Testis (tissue), 2 donors: ENCODE results near the gene ZNF850.

Source experiments
- POLR2A ChIP-seq: fragments of 450-650 bp; IDR thresholded peaks from one replicate; pipeline ENCODE4 v1.6.1; 2017; ENCODE audit warnings: antibody characterized with exemption, mild to moderate bottlenecking, moderate library complexity
- TF ChIP-seq, protein P1 (sequence below), 3 experiments: fragments of 450-650 bp in 2 of 3; fragments of 200-600 bp in 1 of 3; sonication (generic) in 1 of 3; IDR thresholded peaks; one replicate each; pipeline ENCODE4 v1.5.1; 2016 to 2019; ENCODE audit warnings: antibody characterized with exemption in 3 of 3, mild to moderate bottlenecking in 2 of 3, moderate library complexity in 1 of 3

DNA sequence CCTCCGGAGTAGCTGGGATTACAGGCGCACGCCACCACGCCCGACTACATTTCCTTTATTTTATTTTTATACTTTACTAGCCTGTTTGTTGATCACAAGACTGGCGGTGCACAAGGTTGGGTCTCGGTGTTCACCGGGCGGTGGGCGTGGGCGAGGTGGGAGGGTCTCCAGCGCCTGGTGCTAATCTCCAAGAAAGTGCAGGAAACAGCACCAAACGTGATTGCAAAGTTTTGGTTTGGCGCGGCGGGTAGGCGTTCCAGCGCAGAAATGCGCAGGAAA, 24.0 kb upstream of the ZNF850 start:
- TF ChIP-seq, protein P1, sequence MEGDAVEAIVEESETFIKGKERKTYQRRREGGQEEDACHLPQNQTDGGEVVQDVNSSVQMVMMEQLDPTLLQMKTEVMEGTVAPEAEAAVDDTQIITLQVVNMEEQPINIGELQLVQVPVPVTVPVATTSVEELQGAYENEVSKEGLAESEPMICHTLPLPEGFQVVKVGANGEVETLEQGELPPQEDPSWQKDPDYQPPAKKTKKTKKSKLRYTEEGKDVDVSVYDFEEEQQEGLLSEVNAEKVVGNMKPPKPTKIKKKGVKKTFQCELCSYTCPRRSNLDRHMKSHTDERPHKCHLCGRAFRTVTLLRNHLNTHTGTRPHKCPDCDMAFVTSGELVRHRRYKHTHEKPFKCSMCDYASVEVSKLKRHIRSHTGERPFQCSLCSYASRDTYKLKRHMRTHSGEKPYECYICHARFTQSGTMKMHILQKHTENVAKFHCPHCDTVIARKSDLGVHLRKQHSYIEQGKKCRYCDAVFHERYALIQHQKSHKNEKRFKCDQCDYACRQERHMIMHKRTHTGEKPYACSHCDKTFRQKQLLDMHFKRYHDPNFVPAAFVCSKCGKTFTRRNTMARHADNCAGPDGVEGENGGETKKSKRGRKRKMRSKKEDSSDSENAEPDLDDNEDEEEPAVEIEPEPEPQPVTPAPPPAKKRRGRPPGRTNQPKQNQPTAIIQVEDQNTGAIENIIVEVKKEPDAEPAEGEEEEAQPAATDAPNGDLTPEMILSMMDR (IDR thresholded peaks at IDR 0.05) = no peak
- no peak for TF ChIP-seq POLR2A
